GM12874 (cell line): ENCODE results near the gene XPNPEP1.

Source experiments
- CTCF ChIP-seq: IDR thresholded peaks from 2 replicates; pipeline ENCODE4 v1.5.1; 2011; ENCODE audit warnings: low read depth, mild to moderate bottlenecking, control low read depth, low read length, moderate library complexity; ENCODE audit not compliant: insufficient read depth

The XPNPEP1 gene

GRCh38 chr10:109926825-109927224, 3.5 kb upstream of the XPNPEP1 start:
- TF ChIP-seq CTCF: no peak

GRCh38 chr10:109926061-109926745, 2.9 kb upstream of the XPNPEP1 start:
- TF ChIP-seq CTCF: no peak

- no peak for TF ChIP-seq CTCF
Measured at GRCh38 chr10:109924967-109925620, 1.8 kb upstream of the XPNPEP1 start.

- no peak for TF ChIP-seq CTCF
Measured at GRCh38 chr10:109924087-109924486, 776 bp upstream of the XPNPEP1 start.

- TF ChIP-seq CTCF: no peak
Measured at GRCh38 chr10:109922358-109922975, 844 bp downstream of the XPNPEP1 start.

GRCh38 chr10:109920016-109920415, 3.3 kb downstream of the XPNPEP1 start:
- no peak for TF ChIP-seq CTCF

- no peak for TF ChIP-seq CTCF
Measured at GRCh38 chr10:109919220-109919619, 4.1 kb downstream of the XPNPEP1 start.
